Smooth muscle cell (in vitro differentiated cells): ENCODE data around the gene ADCY3. TPM values are rescaled to one million over a fixed set of nuclear protein-coding genes. Genes with fewer than 3 reads are reported as not detected.

ENCODE experiments used
- DNase-seq: peaks from one replicate; lab custom pipeline; 2025; ENCODE audit not compliant: unreplicated experiment; lab: John Stamatoyannopoulos, UW
- H2AFZ ChIP-seq: fragments of 200-600 bp; sonication (generic); 2 replicates; pipeline ENCODE4 v1.6.0; 2016; ENCODE audit warnings: antibody characterized with exemption, low read depth, mild to moderate bottlenecking
- H3F3A ChIP-seq: fragments of 200-600 bp; sonication (generic); 2 replicates; pipeline ENCODE4 v1.6.0; 2017; ENCODE audit warnings: antibody characterized with exemption, low read depth
- H3K27ac ChIP-seq: fragments of 200-600 bp; sonication (generic); 2 replicates; pipeline ENCODE4 v1.5.1; 2016; ENCODE audit warnings: low read depth, mild to moderate bottlenecking
- H3K27me3 ChIP-seq: fragments of 200-600 bp; sonication (generic); 2 replicates; pipeline ENCODE4 v1.6.1; 2016; ENCODE audit warnings: low read depth, mild to moderate bottlenecking
- H3K36me3 ChIP-seq: fragments of 200-600 bp; sonication (generic); 2 replicates; pipeline ENCODE4 v1.5.1; 2016; ENCODE audit warnings: low read depth
- H3K4me1 ChIP-seq: fragments of 200-600 bp; sonication (generic); 2 replicates; pipeline ENCODE4 v1.5.1; 2016; ENCODE audit warnings: low read depth
- H3K4me2 ChIP-seq: fragments of 200-600 bp; sonication (generic); 2 replicates; pipeline ENCODE4 v1.6.0; 2016; ENCODE audit warnings: mild to moderate bottlenecking
- H3K4me3 ChIP-seq: fragments of 200-600 bp; sonication (generic); 2 replicates; pipeline ENCODE4 v1.5.1; 2016; ENCODE audit warnings: mild to moderate bottlenecking
- H3K79me2 ChIP-seq: fragments of 200-600 bp; sonication (generic); 2 replicates; pipeline ENCODE4 v1.6.0; 2016; ENCODE audit warnings: low read depth, mild to moderate bottlenecking
- H3K9ac ChIP-seq: fragments of 200-600 bp; sonication (generic); 2 replicates; pipeline ENCODE4 v1.6.0; 2016; ENCODE audit warnings: low read depth
- H3K9me3 ChIP-seq: fragments of 200-600 bp; sonication (generic); replicated peaks from 2 replicates; pipeline ENCODE4 v1.5.1; 2016; ENCODE audit warnings: low read depth
- H4K20me1 ChIP-seq: fragments of 200-600 bp; sonication (generic); 2 replicates; pipeline ENCODE4 v1.6.0; 2016; ENCODE audit warnings: low read depth
- CTCF ChIP-seq: fragments of 200-600 bp; sonication (generic); IDR thresholded peaks from 2 replicates; pipeline ENCODE4 v1.5.1; 2017; ENCODE audit warnings: borderline replicate concordance, mild to moderate bottlenecking, antibody characterized with exemption; ENCODE audit not compliant: insufficient read depth, poor library complexity, severe bottlenecking
- WGBS: methylation state at CpG from one replicate; pipeline ENCODE4 v1.1.7; 2016; ENCODE audit warnings: low lambda C conversion rate; 5-methylcytosine and 5-hydroxymethylcytosine counted together
- polyA plus RNA-seq: library from polyadenylated mRNA; unstranded; fragments of >200 nt; fragmentation: Nextera tagmentation; extraction: Ambion mirVana; gene quantifications from 2 replicates; pipeline ENCODE4 v1.2.1, GENCODE V29; 2016
- total RNA-seq: library from RNA; depleted of rRNA; stranded (reverse); fragments of >200 nt; gene quantifications from 2 replicates; pipeline ENCODE4 v1.2.3, GENCODE V29; 2014

The ADCY3 gene
- total and polyA plus RNA-seq, 2 experiments from 2014 or later, result 20.8 to 41.7 TPM

GRCh38 chr2:24872344-24873115, 47.5 kb downstream of the ADCY3 start:
- Histone ChIP-seq H3K36me3 (no peaks in the 10 kb centered on the region), H3K4me3 (no peak overlapping the region), H3F3A (no peaks in the 10 kb centered on the region), H3K4me1 (no peaks in the 10 kb centered on the region), H3K27ac (no peak overlapping the region), H3K79me2 (no peaks in the 10 kb centered on the region), H3K9me3 (no peaks in the 10 kb centered on the region), H3K27me3 (no peaks in the 10 kb centered on the region), H4K20me1 (peaks cover 20% of the 10 kb centered on the region), H2AFZ (no peak overlapping the region), H3K4me2 (no peak overlapping the region), H3K9ac (no peak overlapping the region)
- no peak for DNase-seq
- no peak for TF ChIP-seq CTCF
- WGBS, result 97% methylated on average over 18 of the region's 19 CpGs

- no peak for DNase-seq
- Histone ChIP-seq H3K79me2 (no peaks in the 10 kb centered on the region), H4K20me1 (peaks cover 20% of the 10 kb centered on the region), H3K9me3 (no peaks in the 10 kb centered on the region), H3K27me3 (no peaks in the 10 kb centered on the region), H3K9ac (no peak overlapping the region), H3K36me3 (no peaks in the 10 kb centered on the region), H3K4me2 (no peak overlapping the region), H3F3A (no peaks in the 10 kb centered on the region), H3K4me1 (peaks cover 5% of the 10 kb centered on the region), H3K4me3 (no peak overlapping the region), H2AFZ (no peak overlapping the region), H3K27ac (no peak overlapping the region)
- no peak for TF ChIP-seq CTCF
- 90% methylated on average over 12 of the region's 12 CpGs for WGBS
Observed at GRCh38 chr2:24871852-24872333, 48.1 kb downstream of the ADCY3 start.

GRCh38 chr2:24870891-24871705, 48.9 kb downstream of the ADCY3 start:
- no peak for DNase-seq
- Histone ChIP-seq H3K79me2 (no peaks in the 10 kb centered on the region), H4K20me1 (peaks cover 17% of the 10 kb centered on the region), H3K4me3 (no peak overlapping the region), H3K27ac (no peak overlapping the region), H3K9ac (no peak overlapping the region), H3K36me3 (no peaks in the 10 kb centered on the region), H3K4me1 (peaks cover 9% of the 10 kb centered on the region), H3K27me3 (no peaks in the 10 kb centered on the region), H3F3A (no peaks in the 10 kb centered on the region), H3K4me2 (no peak overlapping the region), H2AFZ (no peak overlapping the region), H3K9me3 (no peaks in the 10 kb centered on the region)
- WGBS, result 88% methylated on average over 16 of the region's 16 CpGs
- TF ChIP-seq CTCF, result no peak
